Neural crest cell (in vitro differentiated cells): ENCODE measurements around the gene NINJ2. TPM values are rescaled to one million over a fixed set of nuclear protein-coding genes. Genes with fewer than 3 reads are reported as not detected.

Experiments
- DNase-seq: peaks from one replicate; pipeline ENCODE4 v3.0.0; 2021; ENCODE audit warnings: low read depth, mixed read lengths, low spot score
- H3K27ac Mint-ChIP-seq: one replicate; pipeline ENCODE4 v1.8.0; 2021; ENCODE audit warnings: mild to moderate bottlenecking, mixed read lengths; ENCODE audit not compliant: unreplicated experiment
- H3K27me3 Mint-ChIP-seq: 2 replicates; pipeline ENCODE4 v1.8.0; 2021; ENCODE audit warnings: low read depth, mild to moderate bottlenecking, mixed read lengths
- H3K36me3 Mint-ChIP-seq: 2 replicates; pipeline ENCODE4 v1.8.0; 2021; ENCODE audit warnings: low read depth, mild to moderate bottlenecking, mixed read lengths
- H3K4me1 Mint-ChIP-seq: 2 replicates; pipeline ENCODE4 v1.8.0; 2021; ENCODE audit warnings: mixed read lengths
- H3K4me3 Mint-ChIP-seq: one replicate; pipeline ENCODE4 v1.8.0; 2021; ENCODE audit warnings: mild to moderate bottlenecking, mixed read lengths
- H3K9me3 Mint-ChIP-seq: 2 replicates; pipeline ENCODE4 v1.8.0; 2021; ENCODE audit warnings: mixed read lengths
- CTCF ChIP-seq: fragments of 200-600 bp; sonication (generic); conservative IDR thresholded peaks from 2 replicates; pipeline ENCODE4 v1.5.0; 2021; ENCODE audit warnings: antibody characterized with exemption, mild to moderate bottlenecking
- total RNA-seq: library from RNA; stranded (reverse); gene quantifications from 2 replicates; pipeline ENCODE4 v1.2.1, GENCODE V29; 2021

NINJ2 gene
- total RNA-seq, 1 donor from 2014 or later: 0.42 TPM

- Mint-ChIP-seq H3K27me3 (no peaks in the 10 kb centered on the region), H3K9me3 (peaks cover 10% of the 10 kb centered on the region), H3K4me3 (no peak overlapping the region), H3K27ac (no peak overlapping the region), H3K36me3 (peaks cover 4% of the 10 kb centered on the region), H3K4me1 (no peaks in the 10 kb centered on the region)
- no peak for TF ChIP-seq CTCF
- no peak for DNase-seq
Measured at GRCh38 chr12:517538-517937, 145.7 kb downstream of the NINJ2 start.

Other genes with a start within 250 kb of the NINJ2 start
- 2.6 and 3.1 TPM in 2 replicates for gene B4GALNT3, start 203.5 kb downstream of the NINJ2 start, total RNA-seq
- gene WNK1, start 89.1 kb upstream of the NINJ2 start, total RNA-seq: 155 and 166 TPM in 2 replicates